ENCODE measurements around the gene ATAD1.

DNA sequence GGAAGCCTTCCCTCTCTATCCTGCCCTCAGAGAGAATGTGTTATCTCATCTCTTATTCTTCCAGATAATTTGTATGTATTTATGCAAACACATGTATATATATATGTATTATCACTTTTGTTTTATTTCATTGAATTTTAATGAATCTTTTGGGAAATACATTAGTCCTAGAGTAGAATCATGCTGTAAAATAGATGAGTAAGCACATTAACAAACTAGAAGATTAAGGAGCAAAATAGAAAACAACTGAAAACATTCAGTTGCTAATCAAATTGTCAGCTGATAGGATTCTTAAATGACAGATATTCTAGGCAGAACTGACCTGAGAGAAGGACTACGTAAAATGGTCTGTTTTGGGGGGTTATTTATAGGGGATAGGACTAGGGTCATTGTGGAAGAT lies 34.1 kb upstream of the ATAD1 start:
- TF ChIP-seq, protein P1, sequence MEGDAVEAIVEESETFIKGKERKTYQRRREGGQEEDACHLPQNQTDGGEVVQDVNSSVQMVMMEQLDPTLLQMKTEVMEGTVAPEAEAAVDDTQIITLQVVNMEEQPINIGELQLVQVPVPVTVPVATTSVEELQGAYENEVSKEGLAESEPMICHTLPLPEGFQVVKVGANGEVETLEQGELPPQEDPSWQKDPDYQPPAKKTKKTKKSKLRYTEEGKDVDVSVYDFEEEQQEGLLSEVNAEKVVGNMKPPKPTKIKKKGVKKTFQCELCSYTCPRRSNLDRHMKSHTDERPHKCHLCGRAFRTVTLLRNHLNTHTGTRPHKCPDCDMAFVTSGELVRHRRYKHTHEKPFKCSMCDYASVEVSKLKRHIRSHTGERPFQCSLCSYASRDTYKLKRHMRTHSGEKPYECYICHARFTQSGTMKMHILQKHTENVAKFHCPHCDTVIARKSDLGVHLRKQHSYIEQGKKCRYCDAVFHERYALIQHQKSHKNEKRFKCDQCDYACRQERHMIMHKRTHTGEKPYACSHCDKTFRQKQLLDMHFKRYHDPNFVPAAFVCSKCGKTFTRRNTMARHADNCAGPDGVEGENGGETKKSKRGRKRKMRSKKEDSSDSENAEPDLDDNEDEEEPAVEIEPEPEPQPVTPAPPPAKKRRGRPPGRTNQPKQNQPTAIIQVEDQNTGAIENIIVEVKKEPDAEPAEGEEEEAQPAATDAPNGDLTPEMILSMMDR (IDR thresholded peaks at IDR 0.05; ENCODE audit: low read depth, low read length) = no peak
- no peak for TF ChIP-seq EZH2phosphoT487 (IDR thresholded peaks at IDR 0.05; ENCODE audit: low read depth)
